ENCODE measurements around the gene ELOVL1. TPM values are rescaled to one million over a fixed set of nuclear protein-coding genes. Genes with fewer than 3 reads are reported as not detected.

The ELOVL1 gene
- total RNA-seq, 1 experiment from 2014 or later, result 21.6 TPM

DNA sequence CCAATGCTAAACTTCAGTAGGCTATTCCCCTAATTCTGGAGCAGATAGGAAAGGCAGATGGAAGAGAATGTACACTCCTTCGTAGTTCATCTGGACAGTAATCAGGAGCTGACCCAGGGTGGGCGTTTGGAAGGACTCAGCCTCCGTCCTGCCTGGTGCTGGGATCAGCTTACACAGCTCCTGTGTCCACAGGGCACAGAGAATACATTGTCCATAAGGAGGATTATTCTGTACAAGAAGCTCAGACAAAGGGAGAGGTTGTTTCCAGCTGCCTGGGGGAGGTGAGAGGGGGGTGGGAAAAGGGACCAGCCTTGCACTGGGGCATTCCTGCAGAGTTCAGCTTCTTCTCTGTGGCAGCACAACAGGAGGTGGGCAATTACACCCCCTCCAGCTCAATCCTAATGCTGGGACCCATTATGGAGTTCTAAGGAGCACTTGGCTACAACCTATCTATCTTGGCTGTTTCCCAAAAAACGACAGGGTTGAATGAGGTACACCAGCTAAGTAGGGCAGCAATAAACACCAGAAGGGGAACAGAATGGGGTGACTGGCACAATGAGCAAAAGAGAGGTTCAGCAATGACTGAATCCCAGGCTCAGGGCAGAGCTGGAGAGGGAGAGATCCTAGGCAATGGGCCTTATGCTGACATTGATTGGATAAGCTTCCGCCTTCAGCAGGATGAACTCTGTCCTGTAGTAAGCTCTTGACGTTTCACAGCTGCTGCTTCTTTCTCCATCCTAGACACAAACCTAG lies 14.4 kb upstream of the ELOVL1 start:
- no peaks in the 10 kb centered on the region for H3K9me3 ChIP-seq (ENCODE audit: control insufficient read depth, low read depth, low read length)
- Mint-ChIP-seq H3K9me3 (no peaks in the 10 kb centered on the region), H3K36me3 (ENCODE audit: insufficient read depth in 1 of 3, low read depth in 3 of 3) (peaks cover 5 to 55% (median 38%) of the 10 kb centered on the region in 3 experiments; a peak in 6 of 7 replicates), H3K4me1 (peaks cover 3 to 7% of the 10 kb centered on the region in 2 experiments), H3K27me3 (ENCODE audit: low read depth) (no peaks in the 10 kb centered on the region), H3K4me3 (no peak overlapping the region), H3K27ac (no peak overlapping the region; a peak in 1 of 7 replicates)
- no peak for DNase-seq
- no peaks in the 10 kb centered on the region for H3K79me1 ChIP-seq (ENCODE audit: insufficient read depth, low read depth, low read length, poor library complexity, severe bottlenecking)
- H2BK120ac ChIP-seq (ENCODE audit: low read depth, low read length, poor library complexity, severe bottlenecking), result no peak overlapping the region
- H3K27ac ChIP-seq (ENCODE audit: insufficient read length, low read depth, low read length), result no peak overlapping the region
- no peak overlapping the region for H4K8ac ChIP-seq (replicated peaks; ENCODE audit: insufficient read length, low read depth, low read length)
- H3K23me2 ChIP-seq (ENCODE audit: insufficient read length, low read depth, low read length, poor library complexity, severe bottlenecking), result no peaks in the 10 kb centered on the region
- H2AK5ac ChIP-seq (ENCODE audit: insufficient read length, low read length), result no peak overlapping the region
- no peak overlapping the region for H2BK5ac ChIP-seq (ENCODE audit: insufficient read length, low read length)
- no peak overlapping the region for H2BK12ac ChIP-seq (ENCODE audit: insufficient read length, low read depth, low read length)
- no peak overlapping the region for H4K91ac ChIP-seq (ENCODE audit: insufficient read length, low read depth, low read length)
- H4K5ac ChIP-seq (ENCODE audit: insufficient read length, low read depth, low read length), result no peak overlapping the region
- H3K4me2 ChIP-seq (ENCODE audit: insufficient read depth, insufficient read length, low read length), result no peak overlapping the region
- no peak overlapping the region for H3K9ac ChIP-seq (ENCODE audit: extremely low read depth, insufficient read length, low read length)
- H3K27me3 ChIP-seq (ENCODE audit: insufficient read depth, low read length), result no peaks in the 10 kb centered on the region
- H3K4me1 ChIP-seq (ENCODE audit: insufficient read depth, low read length), result no peaks in the 10 kb centered on the region
- no peak overlapping the region for H2BK15ac ChIP-seq (ENCODE audit: low read depth, low read length)
- H3K79me2 ChIP-seq (ENCODE audit: insufficient read depth, low read length), result no peaks in the 10 kb centered on the region
- no peak overlapping the region for H2BK20ac ChIP-seq (ENCODE audit: low read depth, low read length, poor library complexity, severe bottlenecking)
- H3K23ac ChIP-seq (ENCODE audit: insufficient read length, low read depth, low read length), result no peak overlapping the region
- H3K14ac ChIP-seq (ENCODE audit: insufficient read depth, low read length), result no peak overlapping the region
- H2AFZ ChIP-seq (ENCODE audit: low read length), result no peak overlapping the region
- no peak overlapping the region for H3K18ac ChIP-seq (ENCODE audit: insufficient read length, low read depth, low read length)
- H3K4ac ChIP-seq (ENCODE audit: low read depth, low read length), result no peak overlapping the region
- no CpG with 5 or more reads among the region's 6 CpGs for WGBS (ENCODE audit: extremely low coverage, insufficient read length, low lambda C conversion rate)
- no peak overlapping the region for H3K56ac ChIP-seq (ENCODE audit: insufficient read length, low read depth, low read length)
- H3T11ph ChIP-seq (ENCODE audit: low read length), result no peak overlapping the region
- TF ChIP-seq, protein P1, sequence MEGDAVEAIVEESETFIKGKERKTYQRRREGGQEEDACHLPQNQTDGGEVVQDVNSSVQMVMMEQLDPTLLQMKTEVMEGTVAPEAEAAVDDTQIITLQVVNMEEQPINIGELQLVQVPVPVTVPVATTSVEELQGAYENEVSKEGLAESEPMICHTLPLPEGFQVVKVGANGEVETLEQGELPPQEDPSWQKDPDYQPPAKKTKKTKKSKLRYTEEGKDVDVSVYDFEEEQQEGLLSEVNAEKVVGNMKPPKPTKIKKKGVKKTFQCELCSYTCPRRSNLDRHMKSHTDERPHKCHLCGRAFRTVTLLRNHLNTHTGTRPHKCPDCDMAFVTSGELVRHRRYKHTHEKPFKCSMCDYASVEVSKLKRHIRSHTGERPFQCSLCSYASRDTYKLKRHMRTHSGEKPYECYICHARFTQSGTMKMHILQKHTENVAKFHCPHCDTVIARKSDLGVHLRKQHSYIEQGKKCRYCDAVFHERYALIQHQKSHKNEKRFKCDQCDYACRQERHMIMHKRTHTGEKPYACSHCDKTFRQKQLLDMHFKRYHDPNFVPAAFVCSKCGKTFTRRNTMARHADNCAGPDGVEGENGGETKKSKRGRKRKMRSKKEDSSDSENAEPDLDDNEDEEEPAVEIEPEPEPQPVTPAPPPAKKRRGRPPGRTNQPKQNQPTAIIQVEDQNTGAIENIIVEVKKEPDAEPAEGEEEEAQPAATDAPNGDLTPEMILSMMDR (conservative IDR thresholded peaks at IDR 0.05), result no peak
- H4K20me1 ChIP-seq (ENCODE audit: control insufficient read depth, insufficient read depth, insufficient read length), result no peaks in the 10 kb centered on the region
